GM12891 (cell line): Measurements from ENCODE around the gene CCDC24.

Experiments
- PAX5 ChIP-seq: IDR thresholded peaks from 2 replicates; pipeline ENCODE4 v1.6.1; 2011; ENCODE audit warnings: low read length, moderate library complexity, mild to moderate bottlenecking; ENCODE audit not compliant: insufficient read depth, severe bottlenecking
- POLR2A ChIP-seq: IDR thresholded peaks from 2 replicates; pipeline ENCODE4 v1.6.1; 2011; ENCODE audit warnings: low read depth, low read length, control low read depth
- POLR2AphosphoS5 ChIP-seq: IDR thresholded peaks from 2 replicates; pipeline ENCODE4 v1.6.1; 2011; ENCODE audit warnings: low read depth, low read length, control low read depth
- TAF1 ChIP-seq: IDR thresholded peaks from 2 replicates; pipeline ENCODE4 v1.6.1; 2011; ENCODE audit warnings: low read depth, low read length, control low read depth

DNA sequence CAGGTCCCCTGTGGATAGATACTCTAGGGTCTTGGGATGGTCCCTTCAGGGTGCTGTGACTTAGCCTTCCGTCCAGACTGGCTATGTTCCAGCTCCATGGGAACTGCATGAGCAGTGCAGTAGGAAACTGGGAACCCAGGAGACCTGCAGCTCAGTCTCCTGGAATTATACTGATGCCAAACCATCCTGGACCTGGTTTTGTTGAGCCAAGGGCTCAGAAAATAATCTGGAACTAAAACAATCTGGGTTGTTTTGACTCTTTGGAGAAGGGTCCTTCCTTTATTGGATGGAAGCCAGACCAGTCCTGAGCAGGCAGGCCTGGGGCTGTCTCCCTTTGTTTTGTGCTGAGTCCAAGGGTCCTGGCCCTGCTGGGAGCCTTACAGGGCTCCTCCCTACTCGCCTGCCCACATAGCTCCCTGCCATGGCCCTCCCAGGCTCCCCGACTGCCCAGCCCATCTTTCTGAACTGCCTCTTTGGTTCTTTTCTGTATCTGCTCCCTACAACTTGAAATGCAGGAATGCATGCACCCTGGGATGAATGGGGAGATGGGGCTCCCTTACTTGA lies 43.4 kb upstream of the CCDC24 start:
- no peak for TF ChIP-seq POLR2AphosphoS5
- no peak for TF ChIP-seq POLR2A
- no peak for TF ChIP-seq TAF1
- TF ChIP-seq PAX5, result no peak
